ENCODE results near the gene TMCC3. TPM values are rescaled to one million over a fixed set of nuclear protein-coding genes. Genes with fewer than 3 reads are reported as not detected.

TMCC3 gene
- total RNA-seq, 2 experiments from 2014 or later = 0.11 to 0.25 TPM

- no peak for TF ChIP-seq CTCF (IDR thresholded peaks at IDR 0.05)
- peak overlapping the region; percentile 80 for H3K27ac Mint-ChIP-seq
- H3K27me3 Mint-ChIP-seq = no peaks in the 10 kb centered on the region
- intact Hi-C loops (cut with micrococcal nuclease) = no loop called here
- no peak for ATAC-seq
- H3K4me3 Mint-ChIP-seq = no peak overlapping the region
- no peak for DNase-seq
- ChIA-PET CTCF (interaction anchor here (1.3 kb wide), 1 partner anchor 15 kb away, joined by 4 read pairs; no protein-coding TSS in a partner anchor), POLR2A (interaction anchor here (1.2 kb wide), 1 partner anchor 44 kb away, joined by 4 read pairs; no protein-coding TSS in a partner anchor)
- peaks cover 2% of the 10 kb centered on the region for H3K9me3 Mint-ChIP-seq
- H3K4me1 Mint-ChIP-seq (ENCODE audit: low read depth) = peaks cover 24% of the 10 kb centered on the region
- H3K36me3 Mint-ChIP-seq (ENCODE audit: low read depth) = no peaks in the 10 kb centered on the region
These were observed 27.9 kb downstream of the TMCC3 start for GRCh38 chr12:94622475-94622874.

- ATAC-seq = peak; percentile 98
- TF ChIP-seq CTCF (IDR thresholded peaks at IDR 0.05) = no peak
- ChIA-PET POLR2A (interaction anchor here (1.2 kb wide), 1 partner anchor 45 kb away, joined by 4 read pairs; no protein-coding TSS in a partner anchor), CTCF (interaction anchor here (2.4 kb wide), 1 partner anchor 18 kb away, joined by 8 read pairs; no protein-coding TSS in a partner anchor)
- peak; percentile 71 for DNase-seq
- H3K4me1 Mint-ChIP-seq (ENCODE audit: low read depth) = peaks cover 24% of the 10 kb centered on the region
- peak overlapping the region; percentile 27 for H3K4me3 Mint-ChIP-seq
- no peaks in the 10 kb centered on the region for H3K36me3 Mint-ChIP-seq (ENCODE audit: low read depth)
- peaks cover 2% of the 10 kb centered on the region for H3K9me3 Mint-ChIP-seq
- intact Hi-C loops (cut with micrococcal nuclease) = no loop called here
- peak overlapping the region; percentile 80 for H3K27ac Mint-ChIP-seq
- no peaks in the 10 kb centered on the region for H3K27me3 Mint-ChIP-seq
These were observed 28.5 kb downstream of the TMCC3 start for GRCh38 chr12:94621662-94622359.

- CTCF ChIA-PET = interaction anchor here (0.6 to 2.4 kb wide), 3 partner anchors 11 to 486 kb away, joined by 3 to 8 read pairs (median 4); no protein-coding TSS in a partner anchor
- intact Hi-C loops (cut with micrococcal nuclease) = no loop called here
- POLR2A ChIA-PET = interaction anchor here (1.5 kb wide), 1 partner anchor 24 kb away, joined by 5 read pairs; no protein-coding TSS in a partner anchor
- ATAC-seq (no peak), DNase-seq (no peak)
- Mint-ChIP-seq H3K4me1 (ENCODE audit: low read depth) (peaks cover 24% of the 10 kb centered on the region), H3K27ac (no peak overlapping the region), H3K27me3 (no peaks in the 10 kb centered on the region), H3K4me3 (no peak overlapping the region), H3K9me3 (peaks cover 2% of the 10 kb centered on the region), H3K36me3 (ENCODE audit: low read depth) (no peaks in the 10 kb centered on the region)
- no peak for TF ChIP-seq CTCF (IDR thresholded peaks at IDR 0.05)
These were observed 29.7 kb downstream of the TMCC3 start for GRCh38 chr12:94620621-94621020.

GRCh38 chr12:94618995-94619695 is 31.2 kb downstream of the TMCC3 start:
- no peak for TF ChIP-seq CTCF (IDR thresholded peaks at IDR 0.05)
- peaks cover 24% of the 10 kb centered on the region for H3K4me1 Mint-ChIP-seq (ENCODE audit: low read depth)
- H3K9me3 Mint-ChIP-seq = peaks cover 1% of the 10 kb centered on the region
- H3K4me3 Mint-ChIP-seq = no peak overlapping the region
- no peaks in the 10 kb centered on the region for H3K36me3 Mint-ChIP-seq (ENCODE audit: low read depth)
- DNase-seq = peak; percentile 30
- H3K27me3 Mint-ChIP-seq = peaks cover 3% of the 10 kb centered on the region
- ATAC-seq = peak; percentile 43
- ChIA-PET POLR2A (no interaction called here), CTCF (no interaction called here)
- no peak overlapping the region for H3K27ac Mint-ChIP-seq
- intact Hi-C loops (cut with micrococcal nuclease) = no loop called here

- intact Hi-C loops (cut with micrococcal nuclease) = no loop called here
- DNase-seq (no peak), ATAC-seq (no peak)
- no peak overlapping the region for H3K27ac Mint-ChIP-seq
- no peak for TF ChIP-seq CTCF (IDR thresholded peaks at IDR 0.05)
- H3K36me3 Mint-ChIP-seq (ENCODE audit: low read depth) = no peaks in the 10 kb centered on the region
- H3K4me3 Mint-ChIP-seq = no peak overlapping the region
- CTCF ChIA-PET = no interaction called here
- H3K9me3 Mint-ChIP-seq = no peaks in the 10 kb centered on the region
- POLR2A ChIA-PET = interaction anchor here (0.7 to 1.0 kb wide), 2 partner anchors 12 to 30 kb away, joined by 4 to 5 read pairs; no protein-coding TSS in a partner anchor
- H3K4me1 Mint-ChIP-seq (ENCODE audit: low read depth) = peaks cover 18% of the 10 kb centered on the region
- peaks cover 3% of the 10 kb centered on the region for H3K27me3 Mint-ChIP-seq
These were observed 33.3 kb downstream of the TMCC3 start for GRCh38 chr12:94617101-94617500.
